Hepatocyte (in vitro differentiated cells): ENCODE data around the gene HTRA2. TPM values are rescaled to one million over a fixed set of nuclear protein-coding genes. Genes with fewer than 3 reads are reported as not detected.
A peak's percentile ranks its signal among the peaks of the same experiment; 100 is the strongest.

Experiments used
- DNase-seq: peaks from one replicate; pipeline ENCODE4 v3.0.0-alpha.2; 2016; ENCODE audit warnings: low spot score
- H2AFZ ChIP-seq: fragments of 200-600 bp; sonication (generic); 2 replicates; pipeline ENCODE4 v1.6.0; 2016; ENCODE audit warnings: antibody characterized with exemption, mild to moderate bottlenecking
- H3K27ac ChIP-seq: fragments of 200-600 bp; sonication (generic); 2 replicates; pipeline ENCODE4 v1.5.1; 2016; ENCODE audit warnings: mild to moderate bottlenecking
- H3K27me3 ChIP-seq: fragments of 200-600 bp; sonication (generic); 2 replicates; pipeline ENCODE4 v1.6.1; 2016
- H3K36me3 ChIP-seq: fragments of 200-600 bp; sonication (generic); replicated peaks from 2 replicates; pipeline ENCODE4 v1.5.1; 2016; ENCODE audit warnings: low read depth; ENCODE audit not compliant: insufficient read depth
- H3K4me1 ChIP-seq: fragments of 200-600 bp; sonication (generic); 2 replicates; pipeline ENCODE4 v1.5.1; 2016; ENCODE audit warnings: mild to moderate bottlenecking, moderate library complexity; ENCODE audit not compliant: insufficient read depth
- H3K4me2 ChIP-seq: fragments of 200-600 bp; sonication (generic); 2 replicates; pipeline ENCODE4 v1.6.0; 2016
- H3K4me3 ChIP-seq: fragments of 200-600 bp; sonication (generic); 2 replicates; pipeline ENCODE4 v1.5.1; 2016; ENCODE audit warnings: mild to moderate bottlenecking
- H3K79me2 ChIP-seq: fragments of 200-600 bp; sonication (generic); 2 replicates; pipeline ENCODE4 v1.6.0; 2017; ENCODE audit warnings: mild to moderate bottlenecking
- H3K9me2 ChIP-seq: fragments of 200-600 bp; sonication (generic); replicated peaks from 2 replicates; pipeline ENCODE4 v1.6.0; 2017; ENCODE audit warnings: mild to moderate bottlenecking; ENCODE audit not compliant: insufficient read depth
- H3K9me3 ChIP-seq: fragments of 200-600 bp; sonication (generic); 2 replicates; pipeline ENCODE4 v1.5.1; 2016; ENCODE audit warnings: low read depth, mild to moderate bottlenecking
- H4K20me1 ChIP-seq: fragments of 200-600 bp; sonication (generic); 2 replicates; pipeline ENCODE4 v1.6.0; 2016; ENCODE audit warnings: mild to moderate bottlenecking; ENCODE audit not compliant: insufficient read depth, poor library complexity, severe bottlenecking
- EZH2 ChIP-seq: fragments of 200-600 bp; sonication (generic); IDR thresholded peaks from 2 replicates; pipeline ENCODE4 v1.6.1; 2016; ENCODE audit warnings: antibody characterized with exemption, mild to moderate bottlenecking, borderline replicate concordance
- EZH2phosphoT487 ChIP-seq: fragments of 200-600 bp; sonication (generic); IDR thresholded peaks from one replicate; pipeline ENCODE4 v1.6.1; 2018; ENCODE audit warnings: antibody characterized with exemption, mild to moderate bottlenecking, low read depth, moderate library complexity; ENCODE audit not compliant: unreplicated experiment, severe bottlenecking
- WGBS: methylation state at CpG from one replicate; pipeline ENCODE4 v1.1.6; 2016; ENCODE audit warnings: low lambda C conversion rate; ENCODE audit errors: missing lambda C conversion rate; 5-methylcytosine and 5-hydroxymethylcytosine counted together
- polyA plus RNA-seq: library from polyadenylated mRNA; unstranded; fragments of >200 nt; fragmentation: Nextera tagmentation; extraction: Ambion mirVana; gene quantifications from 2 replicates; pipeline ENCODE4 v1.2.1, GENCODE V29; 2016
- total RNA-seq: library from RNA; depleted of rRNA; stranded (reverse); fragments of >200 nt; gene quantifications from 2 replicates; pipeline ENCODE4 v1.2.3, GENCODE V29; 2014
- TF ChIP-seq, protein P1 (sequence below): fragments of 200-600 bp; sonication (generic); IDR thresholded peaks from 2 replicates; pipeline ENCODE4 v1.5.1; 2016; ENCODE audit warnings: antibody characterized with exemption, mild to moderate bottlenecking; ENCODE audit not compliant: poor library complexity

Gene HTRA2
- total and polyA plus RNA-seq, 2 experiments from 2014 or later, result 31.2 to 33.5 TPM

DNA sequence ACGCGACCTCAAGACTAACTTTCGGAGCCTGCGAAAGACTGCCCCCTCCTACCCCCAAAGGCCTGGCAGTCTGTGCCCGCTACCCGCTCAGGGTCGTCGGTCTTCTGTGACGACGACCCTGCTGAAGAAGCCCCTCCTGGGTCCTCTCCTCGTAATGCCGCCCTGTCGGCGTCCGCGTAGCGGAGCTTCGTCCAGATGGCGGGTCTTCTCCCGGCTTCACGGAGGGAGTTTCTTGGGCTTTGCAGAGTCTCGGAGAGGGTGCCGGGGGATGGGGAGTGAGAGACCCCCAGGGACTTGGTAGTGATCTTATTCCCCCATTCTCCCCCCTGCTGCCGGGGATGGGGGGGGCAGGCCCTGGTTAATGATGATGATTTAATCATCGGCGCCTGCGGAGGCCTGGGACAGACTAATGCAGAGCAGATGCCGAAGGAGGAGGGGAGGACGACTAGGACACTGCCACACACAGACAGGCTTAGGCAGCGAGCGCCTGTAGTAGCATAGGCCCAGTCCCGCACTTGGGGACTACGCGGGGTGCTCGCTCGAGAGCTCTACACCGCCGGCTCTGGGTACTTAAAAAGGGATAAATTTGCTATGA, 21.7 kb upstream of the HTRA2 start:
- no peaks in the 10 kb centered on the region for H3K9me3 ChIP-seq
- WGBS, result 3% methylated on average over 36 of the region's 38 CpGs
- peak overlapping the region; percentile 97 for H3K27ac ChIP-seq
- H4K20me1 ChIP-seq, result no peaks in the 10 kb centered on the region
- H3K79me2 ChIP-seq, result peaks cover 37% of the 10 kb centered on the region
- H3K36me3 ChIP-seq, result no peaks in the 10 kb centered on the region
- peak overlapping the region; percentile 47 for H3K4me3 ChIP-seq
- DNase-seq, result peak; percentile 69
- TF ChIP-seq, protein P1, sequence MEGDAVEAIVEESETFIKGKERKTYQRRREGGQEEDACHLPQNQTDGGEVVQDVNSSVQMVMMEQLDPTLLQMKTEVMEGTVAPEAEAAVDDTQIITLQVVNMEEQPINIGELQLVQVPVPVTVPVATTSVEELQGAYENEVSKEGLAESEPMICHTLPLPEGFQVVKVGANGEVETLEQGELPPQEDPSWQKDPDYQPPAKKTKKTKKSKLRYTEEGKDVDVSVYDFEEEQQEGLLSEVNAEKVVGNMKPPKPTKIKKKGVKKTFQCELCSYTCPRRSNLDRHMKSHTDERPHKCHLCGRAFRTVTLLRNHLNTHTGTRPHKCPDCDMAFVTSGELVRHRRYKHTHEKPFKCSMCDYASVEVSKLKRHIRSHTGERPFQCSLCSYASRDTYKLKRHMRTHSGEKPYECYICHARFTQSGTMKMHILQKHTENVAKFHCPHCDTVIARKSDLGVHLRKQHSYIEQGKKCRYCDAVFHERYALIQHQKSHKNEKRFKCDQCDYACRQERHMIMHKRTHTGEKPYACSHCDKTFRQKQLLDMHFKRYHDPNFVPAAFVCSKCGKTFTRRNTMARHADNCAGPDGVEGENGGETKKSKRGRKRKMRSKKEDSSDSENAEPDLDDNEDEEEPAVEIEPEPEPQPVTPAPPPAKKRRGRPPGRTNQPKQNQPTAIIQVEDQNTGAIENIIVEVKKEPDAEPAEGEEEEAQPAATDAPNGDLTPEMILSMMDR, result no peak
- no peak for TF ChIP-seq EZH2phosphoT487
- no peak for TF ChIP-seq EZH2
- H2AFZ ChIP-seq, result peak overlapping the region; percentile 98
- H3K27me3 ChIP-seq, result peaks cover 34% of the 10 kb centered on the region
- H3K9me2 ChIP-seq, result no peaks in the 10 kb centered on the region
- H3K4me2 ChIP-seq, result peak overlapping the region; percentile 93
- H3K4me1 ChIP-seq, result peaks cover 29% of the 10 kb centered on the region

DNA sequence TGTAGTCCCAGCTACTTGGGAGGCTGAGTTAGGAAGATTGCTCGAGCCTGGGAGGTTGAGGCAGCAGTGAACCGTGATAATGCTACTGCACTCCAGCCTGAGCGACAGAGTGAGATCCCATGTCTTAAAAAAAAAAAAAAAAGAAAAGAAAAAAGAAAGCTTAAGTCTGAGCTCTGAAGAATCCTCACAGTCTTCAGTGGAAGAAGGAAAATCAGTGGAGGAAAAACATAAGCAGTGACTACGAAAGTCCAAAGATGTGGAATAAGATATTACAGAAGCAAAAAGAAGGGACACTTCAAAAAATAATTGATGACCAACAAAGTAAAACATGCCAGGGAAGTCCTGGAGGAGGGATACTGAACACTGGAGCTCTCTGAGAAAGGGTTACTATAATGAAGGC, 19.5 kb upstream of the HTRA2 start:
- H3K36me3 ChIP-seq, result no peaks in the 10 kb centered on the region
- 91% methylated on average over 4 of the region's 4 CpGs for WGBS

DNA sequence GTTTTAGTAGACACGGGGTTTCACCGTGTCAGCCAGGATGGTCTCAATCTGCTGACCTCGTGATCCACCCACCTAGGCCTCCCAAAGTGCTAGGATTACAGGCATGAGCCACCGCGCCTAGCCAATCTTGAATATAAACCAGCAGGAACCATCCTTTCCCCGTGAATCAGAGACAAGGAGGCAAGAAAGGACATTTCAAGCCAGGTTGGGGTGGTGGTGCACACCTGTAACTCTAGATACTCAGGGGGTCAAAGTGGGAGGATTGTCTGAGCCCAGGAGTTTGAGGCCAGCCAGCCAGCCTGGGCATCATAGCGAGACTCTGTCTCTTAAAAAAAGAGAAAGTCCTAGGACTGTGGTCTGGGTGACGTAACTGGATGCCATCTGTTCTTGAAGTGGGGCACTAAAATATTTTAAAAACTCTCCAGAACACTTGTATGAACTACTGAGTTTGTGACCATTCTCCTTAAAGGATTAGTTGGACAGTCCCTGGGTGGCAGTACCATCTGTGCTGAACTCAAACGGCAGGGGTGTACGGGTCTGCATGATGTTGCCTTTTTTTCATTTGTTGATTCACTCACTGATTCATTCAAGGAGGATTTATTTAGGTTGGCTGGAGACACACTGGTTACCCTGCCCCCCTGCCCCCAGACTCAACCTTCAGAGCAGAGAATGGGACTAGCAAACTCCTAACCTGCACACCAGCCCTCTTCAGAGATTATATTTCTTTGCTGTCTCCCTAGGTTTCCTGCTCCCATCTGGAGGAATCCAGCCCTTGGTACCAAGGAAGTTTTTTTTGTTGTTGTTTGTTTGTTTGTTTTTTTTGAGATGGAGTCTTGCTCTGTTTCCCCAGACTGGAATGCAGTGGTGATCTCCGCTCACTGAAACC, 18.4 kb upstream of the HTRA2 start:
- no peak for TF ChIP-seq EZH2phosphoT487
- TF ChIP-seq, protein P1, result no peak
- H3K27ac ChIP-seq, result no peak overlapping the region
- peaks cover 7% of the 10 kb centered on the region for H3K79me2 ChIP-seq
- peaks cover 13% of the 10 kb centered on the region for H3K4me1 ChIP-seq
- no peaks in the 10 kb centered on the region for H3K9me2 ChIP-seq
- H3K36me3 ChIP-seq, result no peaks in the 10 kb centered on the region
- no peak overlapping the region for H2AFZ ChIP-seq
- no peaks in the 10 kb centered on the region for H4K20me1 ChIP-seq
- no peak overlapping the region for H3K4me3 ChIP-seq
- peaks cover 67% of the 10 kb centered on the region for H3K27me3 ChIP-seq
- 57% methylated on average over 11 of the region's 11 CpGs for WGBS
- no peak for DNase-seq
- H3K9me3 ChIP-seq, result no peaks in the 10 kb centered on the region
- H3K4me2 ChIP-seq, result no peak overlapping the region

More for the DNA sequence above, 19.5 kb upstream of the HTRA2 start:
- peaks cover 18% of the 10 kb centered on the region for H3K79me2 ChIP-seq
- peaks cover 18% of the 10 kb centered on the region for H3K4me1 ChIP-seq
- H3K27ac ChIP-seq, result no peak overlapping the region
- H3K9me2 ChIP-seq, result no peaks in the 10 kb centered on the region
- no peak overlapping the region for H3K4me2 ChIP-seq
- H3K9me3 ChIP-seq, result no peaks in the 10 kb centered on the region
- H4K20me1 ChIP-seq, result no peaks in the 10 kb centered on the region
- no peak overlapping the region for H3K4me3 ChIP-seq
- H3K27me3 ChIP-seq, result peaks cover 56% of the 10 kb centered on the region
- no peak overlapping the region for H2AFZ ChIP-seq
- DNase-seq, result no peak
- TF ChIP-seq, protein P1, result no peak
- TF ChIP-seq EZH2phosphoT487, result no peak
- no peak for TF ChIP-seq EZH2
